ENCODE results near the gene ZGRF1.
"Not testable (repeated sequence)": the region's sequence is repeated elsewhere in the genome, so short reads cannot be mapped to it uniquely, and the experiment has no call there.

Gene ZGRF1

DNA sequence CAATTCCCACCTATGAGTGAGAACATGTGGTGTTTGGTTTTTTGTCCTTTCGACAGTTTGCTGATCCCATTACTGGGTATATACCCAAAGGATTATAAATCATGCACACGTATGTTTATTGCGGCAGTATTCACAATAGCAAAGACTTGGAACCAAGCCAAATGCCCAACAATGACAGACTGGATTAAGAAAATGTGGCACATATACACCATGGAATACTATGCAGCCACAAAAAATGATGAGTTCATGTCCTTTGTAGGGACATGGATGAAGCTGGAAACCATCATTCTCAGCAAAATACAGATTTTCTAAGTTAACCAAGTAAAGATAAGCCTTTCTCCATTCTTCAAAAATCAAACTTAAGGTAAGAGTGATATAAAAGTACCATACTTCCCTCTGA is 82.4 kb downstream of the ZGRF1 start:
- DNase-seq (ENCODE audit: low read depth in 2 of 2) = not testable (repeated sequence)

DNA sequence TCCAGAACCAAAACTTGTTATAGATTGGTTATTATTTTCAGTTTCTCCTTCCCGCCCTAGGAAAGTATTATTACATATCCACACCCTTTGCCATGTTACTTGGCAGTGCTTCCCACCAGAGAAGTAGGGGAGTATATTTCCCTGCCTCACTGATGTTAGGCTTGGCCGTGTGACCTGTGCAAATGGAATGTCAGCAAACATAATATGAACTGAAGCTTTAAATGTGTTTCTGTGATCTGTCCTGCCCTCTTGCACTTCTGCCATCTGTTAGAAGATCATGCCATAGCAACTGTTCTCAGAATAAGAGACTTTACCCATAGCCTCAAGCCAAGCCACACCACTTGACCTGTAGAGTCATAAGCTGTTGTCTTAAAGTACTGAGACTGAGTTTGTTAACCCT is 84.0 kb downstream of the ZGRF1 start:
- no peak for DNase-seq (ENCODE audit: low read depth in 2 of 2)

DNA sequence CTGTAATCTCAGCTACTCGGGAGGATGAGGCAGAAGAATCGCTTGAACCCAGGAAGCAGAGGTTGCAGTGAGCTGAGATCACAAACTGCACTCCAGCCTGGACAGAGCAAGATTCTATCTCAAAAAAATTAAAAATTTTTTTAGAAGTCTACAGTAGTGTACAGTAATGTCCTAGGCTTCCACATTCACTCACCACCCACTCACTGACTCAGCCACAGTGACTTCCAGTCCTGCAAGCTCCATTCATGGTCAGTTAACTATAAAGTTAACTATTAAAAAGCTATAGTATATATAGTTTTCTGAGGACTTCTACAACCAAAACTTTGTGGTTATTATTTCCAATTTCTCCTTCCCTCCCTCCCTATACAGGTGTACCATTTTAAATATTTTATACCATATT is 86.0 kb downstream of the ZGRF1 start:
- DNase-seq (ENCODE audit: low read depth in 2 of 2) = no peak

DNA sequence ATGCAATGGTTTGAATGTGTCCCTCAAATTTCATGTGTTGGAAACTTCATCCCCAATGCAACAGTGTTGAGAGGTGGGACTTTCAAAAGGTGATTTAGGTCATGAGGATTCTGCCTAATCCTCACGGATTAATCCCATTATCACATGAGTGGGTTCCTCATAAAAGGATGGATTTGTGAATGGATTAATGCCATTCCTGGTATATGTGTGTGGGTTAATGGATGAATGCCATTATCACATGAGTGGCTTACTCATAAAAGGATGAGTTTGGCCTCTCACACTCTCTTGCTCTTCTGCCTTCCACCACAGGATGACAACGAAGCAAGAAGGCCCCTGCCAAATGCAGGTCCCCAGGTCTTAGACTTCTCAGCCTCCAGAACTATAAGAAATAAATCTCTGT is 90.2 kb downstream of the ZGRF1 start:
- DNase-seq (ENCODE audit: low read depth in 2 of 2) = no peak

DNA sequence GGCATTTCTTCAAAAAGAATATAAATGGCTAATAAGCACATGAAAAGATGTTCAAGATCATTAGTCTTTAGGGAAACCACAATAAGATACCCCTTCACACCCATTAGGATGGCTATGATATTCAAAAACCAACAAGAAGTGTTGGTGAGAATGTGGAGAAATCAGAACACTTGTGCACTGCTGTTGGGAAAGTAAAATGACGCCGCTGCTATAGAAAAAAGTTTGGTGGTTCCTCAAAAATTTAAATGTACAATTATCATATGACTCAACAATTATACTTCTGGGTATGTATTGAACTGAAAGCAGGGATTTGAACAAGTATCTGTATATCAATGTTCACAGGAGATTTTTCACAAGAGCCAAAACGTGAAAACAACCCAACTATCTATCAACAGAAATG is 91.4 kb downstream of the ZGRF1 start:
- DNase-seq (ENCODE audit: low read depth in 2 of 2) = no peak

DNA sequence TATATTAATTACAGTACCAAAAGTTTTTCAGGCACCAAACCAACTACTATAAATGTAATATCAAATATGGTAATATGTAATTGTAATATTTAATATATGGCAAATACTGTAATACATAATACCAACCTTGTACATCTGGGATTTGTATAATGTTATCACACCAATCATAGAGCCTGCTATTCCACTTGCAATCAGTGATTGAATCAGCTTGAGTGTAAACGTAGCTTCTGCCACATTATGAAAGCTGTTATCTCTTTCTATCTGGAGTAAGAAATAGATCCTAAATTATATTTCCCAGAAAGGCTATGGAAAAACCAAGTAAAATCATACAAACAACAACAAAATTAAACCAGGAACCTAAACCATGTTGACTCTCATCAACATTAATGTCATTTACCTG is 96.0 kb downstream of the ZGRF1 start:
- DNase-seq (ENCODE audit: low read depth in 2 of 2) = no peak

- DNase-seq (ENCODE audit: low read depth in 2 of 2) = no peak
Measured at GRCh38 chr4:112536123-112536522, 100.6 kb downstream of the ZGRF1 start.

- no peak for DNase-seq (ENCODE audit: low read depth in 2 of 2)
Measured at GRCh38 chr4:112532267-112532666, 104.4 kb downstream of the ZGRF1 start.

DNA sequence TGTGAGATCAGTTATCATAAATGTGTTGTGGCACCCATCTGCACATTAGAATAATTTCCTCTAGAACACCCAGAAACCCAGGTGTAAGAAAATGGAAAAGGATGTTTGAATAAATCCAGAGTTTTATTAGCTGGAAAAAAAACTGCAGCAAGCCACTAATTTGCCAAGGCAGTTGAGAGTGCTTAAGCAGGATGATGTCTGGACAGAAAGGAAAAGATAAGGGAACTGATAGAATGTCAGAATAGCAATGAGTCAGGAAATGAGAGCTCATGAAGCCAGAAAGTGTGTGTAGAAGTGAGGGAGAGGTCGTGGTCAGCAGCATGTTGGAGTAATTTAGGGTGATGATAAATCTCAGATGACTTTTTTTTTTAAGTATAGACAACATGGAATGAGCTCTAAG is 105.6 kb downstream of the ZGRF1 start:
- DNase-seq (ENCODE audit: low read depth in 2 of 2) = no peak

- no peak for DNase-seq (ENCODE audit: low read depth in 2 of 2)
Measured at GRCh38 chr4:112526061-112526460, 110.6 kb downstream of the ZGRF1 start.

- DNase-seq (ENCODE audit: low read depth in 2 of 2) = peak; percentile 44 to 59
Measured at GRCh38 chr4:112523764-112524505, 112.8 kb downstream of the ZGRF1 start.

- DNase-seq (ENCODE audit: low read depth in 2 of 2) = no peak
Measured at GRCh38 chr4:112523008-112523721, 113.5 kb downstream of the ZGRF1 start.

- not testable (repeated sequence) for DNase-seq (ENCODE audit: low read depth in 2 of 2)
Measured at GRCh38 chr4:112522431-112522830, 114.3 kb downstream of the ZGRF1 start.

DNA sequence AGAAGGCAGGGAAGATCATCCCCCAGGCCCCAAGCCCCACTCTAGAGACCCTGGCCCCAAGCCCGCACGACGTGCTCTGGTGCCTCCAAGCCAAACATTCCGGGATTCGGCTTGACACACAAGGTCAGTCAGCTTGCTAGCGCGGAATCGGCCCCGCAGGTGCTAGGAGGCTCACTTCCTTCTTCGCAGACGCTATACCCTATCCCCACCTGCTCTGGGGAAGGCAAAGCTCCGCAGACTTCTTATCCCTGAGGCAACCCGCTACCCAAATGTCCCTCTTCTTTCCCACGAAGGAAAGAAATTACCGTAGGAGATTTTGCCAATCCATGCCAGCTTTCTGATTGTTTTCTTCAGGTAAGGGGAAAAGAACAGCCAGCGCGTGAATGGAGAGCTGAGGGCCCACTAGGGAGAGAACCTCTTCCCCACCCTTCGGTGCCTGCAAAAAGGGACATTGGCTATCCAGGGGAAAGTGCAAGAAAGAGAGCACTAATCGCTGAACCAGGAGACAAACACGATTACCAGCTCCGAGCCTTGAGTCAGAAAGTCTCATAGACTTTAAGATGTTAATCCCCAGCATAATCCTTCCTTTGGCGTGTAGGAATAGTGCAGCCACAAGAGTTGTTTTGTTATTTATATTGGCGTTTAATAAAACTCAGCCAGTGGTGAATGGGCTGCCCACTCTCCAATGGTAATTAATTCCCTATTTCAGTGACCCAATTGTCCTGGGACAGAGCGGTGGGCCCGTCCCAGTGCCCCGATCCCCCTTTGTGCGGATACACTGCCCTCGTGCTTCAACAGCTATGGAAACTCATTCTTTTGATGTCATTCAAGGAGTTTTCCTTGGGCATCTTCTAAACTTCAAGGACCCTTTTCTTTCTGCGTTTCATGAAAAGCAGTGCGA is 115.3 kb downstream of the ZGRF1 start:
- no peak for DNase-seq (ENCODE audit: low read depth in 2 of 2)

- no peak for DNase-seq (ENCODE audit: low read depth in 2 of 2)
Measured at GRCh38 chr4:112520598-112521122, 116.0 kb downstream of the ZGRF1 start.

DNA sequence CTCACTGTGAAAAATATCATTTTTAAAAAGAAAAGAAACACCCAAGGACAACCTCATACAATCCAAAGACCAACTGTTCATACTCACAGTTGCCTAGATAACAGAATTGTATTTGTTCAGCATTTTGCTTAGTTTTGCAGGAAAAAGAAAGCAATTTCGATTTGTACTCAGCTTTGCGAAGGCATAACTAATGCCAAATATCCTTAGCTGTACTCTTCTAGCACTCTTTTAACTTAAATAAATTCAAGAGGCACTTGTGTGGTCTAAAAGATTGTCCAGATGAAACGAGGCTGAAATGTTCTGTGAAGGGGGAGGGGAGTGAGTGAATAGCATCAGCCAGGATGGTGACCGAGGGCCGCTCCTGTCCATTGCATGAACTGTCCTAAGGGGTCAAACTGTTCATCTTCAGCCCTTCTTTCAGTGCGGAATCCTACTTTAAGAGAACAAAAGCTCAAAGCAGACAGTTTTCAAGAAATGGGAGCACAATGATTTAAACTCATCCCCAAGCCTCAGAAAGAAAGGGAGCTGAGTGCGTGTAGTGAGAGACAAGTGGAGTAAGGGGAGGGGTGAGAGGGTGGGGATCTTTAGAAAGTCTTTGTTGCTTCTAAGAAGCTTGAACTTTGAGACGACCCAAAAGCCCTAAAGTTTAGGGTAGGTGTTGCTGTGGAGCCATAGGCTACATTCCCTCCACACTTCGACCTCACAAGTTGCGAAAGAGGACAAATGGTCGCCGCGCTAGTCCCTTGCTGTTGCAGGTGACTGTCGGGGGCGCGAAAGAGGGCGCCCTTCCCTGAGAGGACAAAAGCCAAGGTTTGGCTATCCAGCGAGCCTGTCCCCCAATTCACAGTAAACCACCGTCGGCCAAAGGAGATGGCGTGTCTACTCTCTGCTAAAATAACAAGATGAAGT is 116.8 kb downstream of the ZGRF1 start:
- no peak for DNase-seq (ENCODE audit: low read depth in 2 of 2)

DNA sequence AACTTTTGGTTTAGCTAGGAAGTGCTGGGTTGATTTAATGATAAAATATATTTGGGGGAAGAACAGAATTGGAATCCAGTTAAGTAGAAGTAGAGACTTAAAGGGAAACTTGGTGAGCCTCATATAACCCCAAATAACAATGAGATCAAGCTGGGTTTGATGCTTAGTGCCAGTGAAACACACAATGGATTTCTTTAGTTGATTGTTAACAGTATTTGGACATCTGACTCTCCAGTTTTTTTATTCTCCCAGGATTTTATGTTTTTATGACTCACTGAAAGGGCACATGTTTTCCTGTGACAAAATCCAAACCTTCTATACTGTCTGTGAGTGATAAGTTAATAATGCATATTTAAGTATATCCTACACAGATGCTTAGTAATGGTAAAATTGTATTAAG is 118.0 kb downstream of the ZGRF1 start:
- no peak for DNase-seq (ENCODE audit: low read depth in 2 of 2)

GRCh38 chr4:112517911-112518310 is 118.8 kb downstream of the ZGRF1 start:
- DNase-seq (ENCODE audit: low read depth in 2 of 2) = no peak

DNA sequence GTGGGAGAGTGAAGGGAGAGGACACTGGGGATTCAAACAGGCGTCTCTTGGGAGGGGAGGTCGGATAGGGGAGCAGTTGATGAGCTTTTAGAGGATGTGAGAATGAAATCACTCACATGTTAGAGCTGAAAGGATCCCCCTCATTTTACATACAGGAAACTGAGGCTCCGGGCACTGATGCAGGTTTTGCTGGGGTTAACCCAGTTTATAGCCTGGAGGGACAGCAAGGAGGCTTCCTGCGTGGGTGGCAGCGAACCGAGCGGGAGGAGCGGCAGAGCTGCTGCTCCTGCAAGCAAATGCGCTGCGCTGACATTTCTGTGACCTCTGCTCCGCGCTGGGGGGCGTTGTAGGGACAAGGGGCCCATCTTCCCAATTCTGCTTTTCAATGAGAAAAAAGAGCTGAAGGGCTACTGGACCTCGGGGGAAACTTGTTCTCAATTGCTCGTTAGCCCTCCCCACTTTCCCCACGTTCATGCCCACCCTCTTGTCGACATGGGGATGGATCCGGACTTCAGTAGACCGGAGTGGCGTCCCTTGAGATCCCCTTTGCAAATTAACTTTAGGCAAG is 119.6 kb downstream of the ZGRF1 start:
- no peak for DNase-seq (ENCODE audit: low read depth in 2 of 2)

DNA sequence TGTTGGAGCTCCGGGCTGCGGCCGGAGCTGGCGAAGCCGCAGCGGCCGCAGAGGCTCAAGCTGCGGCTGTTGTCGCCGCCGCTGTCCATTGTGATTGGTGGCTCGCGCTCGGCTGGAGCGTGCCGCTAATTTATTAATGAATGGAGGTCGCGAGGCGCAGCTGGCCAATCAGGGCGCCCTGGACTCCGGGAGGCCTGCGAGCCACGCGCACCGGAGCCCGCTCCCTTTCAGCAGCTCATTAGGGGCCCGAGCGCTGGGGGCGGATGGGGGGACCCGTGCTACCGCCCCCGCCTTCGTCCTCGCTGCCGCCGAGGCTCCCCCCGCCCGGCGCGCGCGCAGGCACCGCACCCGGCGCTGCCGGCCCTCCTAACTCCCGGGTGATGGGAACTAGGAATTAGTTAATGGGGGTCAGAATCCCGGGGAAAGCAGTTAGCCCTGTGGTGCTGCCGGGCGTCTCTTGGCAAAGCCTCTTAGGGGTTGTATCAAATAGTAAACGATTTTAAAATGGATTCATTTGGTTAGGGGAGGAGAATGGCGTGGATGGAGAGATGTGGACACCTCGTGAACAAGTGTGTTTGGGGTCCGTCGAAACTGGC is 120.1 kb downstream of the ZGRF1 start:
- no peak for DNase-seq (ENCODE audit: low read depth in 2 of 2)

All from stimulated activated CD4-positive, alpha-beta T cell treated with anti-CD3 and anti-CD28 coated beads, Interleukin-1b, Interleukin-23, amount 100 ng/mL, for 1 hour (primary cell).